ENCODE data around the gene GNAI3. TPM values are rescaled to one million over a fixed set of nuclear protein-coding genes. Genes with fewer than 3 reads are reported as not detected.
A peak's percentile ranks its signal among the peaks of the same experiment; 100 is the strongest.

Gene GNAI3
- total and polyA plus RNA-seq, 11 donors = 1.5 to 5.4 (median 2.5) TPM

- H3K27me3 ChIP-seq = no peaks in the 10 kb centered on the region
- DNase-seq (no peak), ATAC-seq (no peak)
- H3K9me3 ChIP-seq = no peaks in the 10 kb centered on the region
- H3K36me3 ChIP-seq = no peaks in the 10 kb centered on the region
- H3K4me1 ChIP-seq = peaks cover 4 to 97% (median 76%) of the 10 kb centered on the region in 12 donors
- intact Hi-C loops (cut with DNase I) = no loop called here
- no peak overlapping the region for H3K27ac ChIP-seq
- H3K4me3 ChIP-seq = no peak overlapping the region
- WGBS, 4 donors = 79 to 85% (median 81%) methylated on average over 7 of the region's 7 CpGs
- TF ChIP-seq CTCF (IDR thresholded peaks at IDR 0.05) = no peak
Observed at GRCh38 chr1:109564194-109564878, 15.9 kb downstream of the GNAI3 start.

- 55 to 64% (median 58%) methylated on average over 3 of the region's 3 CpGs for WGBS, 4 donors
- Histone ChIP-seq H3K4me3 (no peak overlapping the region), H3K9me3 (no peaks in the 10 kb centered on the region), H3K36me3 (no peaks in the 10 kb centered on the region), H3K27me3 (no peaks in the 10 kb centered on the region), H3K27ac (no peak overlapping the region), H3K4me1 (peaks cover 4 to 99% (median 77%) of the 10 kb centered on the region in 12 donors)
- no peak for DNase-seq
- intact Hi-C loops (cut with DNase I) = no loop called here
- ATAC-seq = no peak
- TF ChIP-seq POLR2A (IDR thresholded peaks at IDR 0.05) (no peak), CTCF (IDR thresholded peaks at IDR 0.05) (no peak)
Observed at GRCh38 chr1:109565241-109565640, 16.8 kb downstream of the GNAI3 start.

GRCh38 chr1:109566982-109567381 lies 18.6 kb downstream of the GNAI3 start:
- H3K27ac ChIP-seq = peak overlapping the region in 6 of 12 donors; percentile 4 to 47 (median 15)

More at GRCh38 chr1:109566982-109567381, 18.6 kb downstream of the GNAI3 start:
- TF ChIP-seq CTCF (IDR thresholded peaks at IDR 0.05) = no peak
- TF ChIP-seq POLR2A (IDR thresholded peaks at IDR 0.05) = no peak
- H3K4me3 ChIP-seq = no peak overlapping the region
- ATAC-seq (peak; percentile 36 to 64 (median 48)), DNase-seq (no peak)
- intact Hi-C loops (cut with DNase I) = no loop called here
- peaks cover 4 to 96% (median 79%) of the 10 kb centered on the region in 12 donors for H3K4me1 ChIP-seq
- WGBS, 4 donors = 39 to 47% (median 45%) methylated on average over 1 of the region's 1 CpG
- no peaks in the 10 kb centered on the region for H3K9me3 ChIP-seq
- no peaks in the 10 kb centered on the region for H3K36me3 ChIP-seq
- H3K27me3 ChIP-seq = no peaks in the 10 kb centered on the region

All from heart left ventricle (tissue), 16 donors.